Esophagus (tissue), 2 donors: Measurements from ENCODE around the gene KSR1. TPM values are rescaled to one million over a fixed set of nuclear protein-coding genes. Genes with fewer than 3 reads are reported as not detected.

ENCODE experiments used
- H3K27ac ChIP-seq, 2 donors: one replicate each; pipeline ENCODE4 v1.5.1; 2013; ENCODE audit warnings: low read depth in 2 of 2, mild to moderate bottlenecking in 2 of 2, inconsistent platforms in 1 of 2, low read length in 1 of 2, moderate library complexity in 1 of 2
- H3K27me3 ChIP-seq, 2 donors: one replicate each; pipeline ENCODE4 v1.6.1; 2013; ENCODE audit warnings: low read length in 2 of 2, control low read depth in 1 of 2, mild to moderate bottlenecking in 1 of 2; ENCODE audit not compliant: insufficient read depth in 2 of 2, control insufficient read depth in 1 of 2
- H3K36me3 ChIP-seq, 2 donors: one replicate each; pipeline ENCODE4 v1.6.1; 2013; ENCODE audit warnings: low read length in 1 of 2; ENCODE audit not compliant: control insufficient read depth in 2 of 2, insufficient read depth in 2 of 2
- H3K4me1 ChIP-seq, 2 donors: one replicate each; pipeline ENCODE4 v1.6.1; 2013; ENCODE audit warnings: low read length in 1 of 2; ENCODE audit not compliant: control insufficient read depth in 2 of 2, insufficient read depth in 2 of 2
- H3K4me3 ChIP-seq, 2 donors: one replicate each; pipeline ENCODE4 v1.5.1; 2013; ENCODE audit warnings: low read length in 2 of 2, mild to moderate bottlenecking in 2 of 2, low read depth in 1 of 2, moderate library complexity in 1 of 2
- H3K9me3 ChIP-seq, 2 donors: one replicate each; pipeline ENCODE4 v1.6.1; 2013; ENCODE audit warnings: mild to moderate bottlenecking in 2 of 2, low read depth in 1 of 2, low read length in 1 of 2, moderate library complexity in 1 of 2; ENCODE audit not compliant: control insufficient read depth in 2 of 2, insufficient read depth in 1 of 2
- WGBS, 2 donors: extraction: QIAGEN DNeasy Blood & Tissue Kit; methylation state at CpG; one replicate each; pipeline ENCODE4 v1.1.7; 2013; 5-methylcytosine and 5-hydroxymethylcytosine counted together
- polyA plus RNA-seq, 2 donors: library from polyadenylated mRNA; stranded (reverse); fragments of 200-250 nt; gene quantifications; one replicate each; pipeline ENCODE4 v1.2.3, GENCODE V29; 2013
- donor health status: healthy with polysubstance abuse.
- donor health status: Bipolar disorder and iron deficiency.

Gene KSR1
- polyA plus RNA-seq, 2 donors = 35.3 to 52.4 TPM

DNA sequence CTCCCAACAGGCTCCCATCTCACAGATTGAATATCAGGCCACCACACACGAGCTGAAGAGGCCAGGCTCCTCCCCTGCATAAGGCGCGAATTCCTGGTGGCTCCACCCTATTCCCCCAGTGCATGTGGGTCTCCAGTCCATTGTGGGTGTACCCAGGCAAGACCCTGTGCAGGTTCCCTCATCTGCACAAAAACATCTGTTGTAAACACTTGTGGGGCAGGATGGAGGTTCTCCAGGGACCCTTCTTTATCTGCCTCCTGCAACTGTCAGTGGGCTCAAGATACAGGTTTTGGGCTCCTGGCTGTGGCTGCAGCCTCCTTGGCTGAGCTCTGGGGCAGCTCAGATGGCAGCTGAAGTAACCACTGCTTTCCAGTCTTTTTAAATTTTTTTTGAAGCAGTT lies 157.2 kb downstream of the KSR1 start:
- Histone ChIP-seq H3K9me3 (no peaks in the 10 kb centered on the region), H3K27ac (no peak overlapping the region), H3K4me1 (no peaks in the 10 kb centered on the region), H3K4me3 (no peak overlapping the region), H3K36me3 (peaks cover 18 to 64% of the 10 kb centered on the region in 2 donors), H3K27me3 (no peaks in the 10 kb centered on the region)
- 83 to 85% methylated on average over 3 of the region's 3 CpGs for WGBS, 2 donors

GRCh38 chr17:27615121-27615520 lies 158.9 kb downstream of the KSR1 start:
- Histone ChIP-seq H3K4me3 (no peak overlapping the region), H3K27ac (no peak overlapping the region), H3K27me3 (no peaks in the 10 kb centered on the region), H3K36me3 (peaks cover 19 to 54% of the 10 kb centered on the region in 2 donors), H3K4me1 (no peaks in the 10 kb centered on the region), H3K9me3 (no peaks in the 10 kb centered on the region)
- WGBS, 2 donors = 96 to 99% methylated on average over 1 of the region's 1 CpG

- no peaks in the 10 kb centered on the region for H3K4me1 ChIP-seq
- no peak overlapping the region for H3K4me3 ChIP-seq
- no peaks in the 10 kb centered on the region for H3K27me3 ChIP-seq
- WGBS, 2 donors = 72 to 79% methylated on average over 4 of the region's 4 CpGs
- peaks cover 13 to 55% of the 10 kb centered on the region in 2 donors for H3K36me3 ChIP-seq
- no peaks in the 10 kb centered on the region for H3K9me3 ChIP-seq
- no peak overlapping the region for H3K27ac ChIP-seq
These were observed 160.2 kb downstream of the KSR1 start for GRCh38 chr17:27616414-27616813.

DNA sequence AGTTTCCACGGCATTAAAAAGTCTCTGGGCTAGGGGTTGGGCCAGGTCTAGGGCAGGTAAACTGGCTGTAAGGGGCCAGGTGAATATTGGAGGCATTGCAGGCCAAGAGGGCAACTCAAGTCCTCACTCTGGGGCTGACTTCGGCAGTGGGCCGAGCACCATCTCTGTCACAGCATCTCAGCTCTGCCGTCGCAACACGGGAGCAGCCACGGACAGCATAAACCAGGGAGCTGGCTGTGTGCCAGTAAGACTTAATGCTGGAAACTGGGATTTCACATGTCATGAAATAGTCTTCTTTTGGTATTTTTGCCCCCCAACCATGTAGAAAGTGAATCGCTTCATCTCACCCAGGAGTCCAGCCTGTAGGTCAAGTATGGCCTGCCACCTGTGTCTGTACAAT lies 162.2 kb downstream of the KSR1 start:
- H3K36me3 ChIP-seq = peaks cover 18 to 54% of the 10 kb centered on the region in 2 donors
- no peak overlapping the region for H3K27ac ChIP-seq
- no peak overlapping the region for H3K4me3 ChIP-seq
- H3K9me3 ChIP-seq = no peaks in the 10 kb centered on the region
- no peaks in the 10 kb centered on the region for H3K27me3 ChIP-seq
- no peaks in the 10 kb centered on the region for H3K4me1 ChIP-seq
- WGBS, 2 donors = 95% methylated on average over 8 of the region's 8 CpGs

DNA sequence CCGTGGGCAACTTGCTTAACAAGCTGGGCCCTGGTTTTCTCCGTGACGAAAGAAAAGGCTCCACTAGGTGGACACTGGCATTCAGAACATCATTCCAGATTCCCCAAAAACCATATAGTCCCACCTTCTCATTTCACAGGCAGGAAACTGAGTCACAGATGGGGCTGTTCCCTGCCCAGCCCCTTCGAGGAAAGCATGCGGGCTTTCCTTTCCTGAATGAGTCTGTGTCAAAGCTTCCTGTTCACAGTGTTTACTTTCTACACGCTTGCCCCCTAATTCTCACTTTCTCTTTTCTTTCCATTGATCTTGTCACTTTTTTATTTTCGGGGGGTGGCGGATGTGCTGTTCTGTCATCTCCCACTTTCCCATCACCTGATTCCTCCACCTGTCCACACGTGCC lies 164.5 kb downstream of the KSR1 start:
- no peaks in the 10 kb centered on the region for H3K27me3 ChIP-seq
- H3K36me3 ChIP-seq = peaks cover 31 to 62% of the 10 kb centered on the region in 2 donors
- H3K9me3 ChIP-seq = no peaks in the 10 kb centered on the region
- WGBS, 2 donors = 81 to 86% methylated on average over 9 of the region's 9 CpGs
- no peaks in the 10 kb centered on the region for H3K4me1 ChIP-seq
- H3K27ac ChIP-seq = no peak overlapping the region
- H3K4me3 ChIP-seq = no peak overlapping the region

GRCh38 chr17:27621536-27621935 lies 165.3 kb downstream of the KSR1 start:
- Histone ChIP-seq H3K36me3 (peaks cover 33 to 61% of the 10 kb centered on the region in 2 donors), H3K4me3 (no peak overlapping the region), H3K9me3 (no peaks in the 10 kb centered on the region), H3K27ac (no peak overlapping the region), H3K4me1 (no peaks in the 10 kb centered on the region), H3K27me3 (no peaks in the 10 kb centered on the region)
- WGBS, 2 donors = 77 to 88% methylated on average over 4 of the region's 4 CpGs

DNA sequence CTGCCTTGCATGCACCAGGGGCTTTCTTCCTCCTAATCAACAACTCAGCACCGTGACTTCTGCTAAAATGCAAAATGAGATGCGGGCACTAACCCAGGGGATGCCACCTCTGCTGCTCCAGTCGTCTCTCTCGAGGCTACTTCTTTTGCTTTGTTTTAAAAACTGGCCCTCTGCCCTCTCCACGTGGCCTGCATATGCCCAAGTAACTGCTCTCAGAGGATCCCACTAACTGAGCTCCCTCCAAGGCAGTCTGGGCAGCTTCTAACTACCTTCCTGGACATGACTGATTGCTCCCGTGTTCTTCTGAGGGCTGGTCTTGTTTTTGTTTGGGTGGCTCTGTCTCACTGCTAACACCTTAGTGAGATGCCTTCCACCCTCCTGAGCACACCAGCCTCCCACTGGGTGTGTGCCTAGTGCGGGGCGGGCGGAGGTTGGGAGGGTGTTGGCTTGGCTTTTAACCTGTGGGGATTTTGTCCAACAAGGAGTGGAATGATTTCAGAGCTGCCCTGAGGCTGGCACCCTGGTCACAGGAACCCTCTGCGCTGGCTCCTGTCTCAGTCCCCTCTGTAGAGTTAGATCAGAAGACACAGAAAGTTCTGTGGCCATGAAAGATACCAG lies 165.8 kb downstream of the KSR1 start:
- Histone ChIP-seq H3K4me1 (no peaks in the 10 kb centered on the region), H3K27me3 (no peaks in the 10 kb centered on the region), H3K9me3 (no peaks in the 10 kb centered on the region), H3K27ac (no peak overlapping the region), H3K36me3 (peaks cover 31 to 58% of the 10 kb centered on the region in 2 donors), H3K4me3 (no peak overlapping the region)
- 59 to 70% methylated on average over 10 of the region's 10 CpGs for WGBS, 2 donors

- WGBS, 2 donors = 84 to 90% methylated on average over 4 of the region's 4 CpGs
- no peaks in the 10 kb centered on the region for H3K27me3 ChIP-seq
- peaks cover 28 to 52% of the 10 kb centered on the region in 2 donors for H3K36me3 ChIP-seq
- no peak overlapping the region for H3K4me3 ChIP-seq
- no peaks in the 10 kb centered on the region for H3K9me3 ChIP-seq
- H3K4me1 ChIP-seq = no peaks in the 10 kb centered on the region
- H3K27ac ChIP-seq = no peak overlapping the region
These were observed 166.7 kb downstream of the KSR1 start for GRCh38 chr17:27622986-27623385.

DNA sequence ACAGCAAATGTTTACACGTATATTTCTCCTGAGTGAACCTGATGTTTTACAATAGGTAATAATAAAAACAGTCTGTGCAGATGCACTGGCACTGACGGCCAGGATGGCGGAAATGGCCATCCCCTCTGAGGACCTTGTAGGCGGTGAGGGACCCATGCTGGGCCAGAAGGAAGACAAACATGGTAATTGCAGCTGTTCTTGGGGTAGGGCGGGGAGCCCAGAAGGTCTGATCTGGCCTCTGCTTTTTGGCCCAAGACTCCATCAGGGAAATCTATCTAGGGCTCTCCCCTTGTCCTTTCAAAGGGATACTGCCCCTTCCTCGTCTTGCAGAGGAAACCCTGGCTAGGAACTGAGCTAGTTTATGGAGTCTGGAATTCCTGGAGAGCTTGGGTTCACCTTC lies 167.4 kb downstream of the KSR1 start:
- Histone ChIP-seq H3K9me3 (no peaks in the 10 kb centered on the region), H3K27ac (no peak overlapping the region), H3K4me1 (no peaks in the 10 kb centered on the region), H3K27me3 (no peaks in the 10 kb centered on the region), H3K4me3 (no peak overlapping the region), H3K36me3 (peaks cover 22 to 49% of the 10 kb centered on the region in 2 donors)
- 88 to 92% methylated on average over 6 of the region's 6 CpGs for WGBS, 2 donors

GRCh38 chr17:27624539-27624938 lies 168.3 kb downstream of the KSR1 start:
- no peaks in the 10 kb centered on the region for H3K4me1 ChIP-seq
- H3K27ac ChIP-seq = no peak overlapping the region
- H3K4me3 ChIP-seq = no peak overlapping the region
- WGBS, 2 donors = 76 to 77% methylated on average over 3 of the region's 3 CpGs
- peaks cover 22 to 46% of the 10 kb centered on the region in 2 donors for H3K36me3 ChIP-seq
- no peaks in the 10 kb centered on the region for H3K9me3 ChIP-seq
- no peaks in the 10 kb centered on the region for H3K27me3 ChIP-seq
